ENCODE results near the gene MYBBP1A.
A peak's percentile ranks its signal among the peaks of the same experiment; 100 is the strongest.

Gene MYBBP1A

GRCh38 chr17:4562015-4562969, 7.1 kb upstream of the MYBBP1A start:
- TF ChIP-seq FOXM1 (IDR thresholded peaks at IDR 0.05; ENCODE audit: borderline replicate concordance, low read depth): no peak
- no peak for TF ChIP-seq ZBTB7A (IDR thresholded peaks at IDR 0.05; ENCODE audit: low read depth)
- TF ChIP-seq TAF1 (IDR thresholded peaks at IDR 0.05; ENCODE audit: low read depth): no peak
- TF ChIP-seq EP300 (IDR thresholded peaks at IDR 0.05; ENCODE audit: borderline replicate concordance): no peak
- TF ChIP-seq USF1 (IDR thresholded peaks at IDR 0.05): no peak

DNA sequence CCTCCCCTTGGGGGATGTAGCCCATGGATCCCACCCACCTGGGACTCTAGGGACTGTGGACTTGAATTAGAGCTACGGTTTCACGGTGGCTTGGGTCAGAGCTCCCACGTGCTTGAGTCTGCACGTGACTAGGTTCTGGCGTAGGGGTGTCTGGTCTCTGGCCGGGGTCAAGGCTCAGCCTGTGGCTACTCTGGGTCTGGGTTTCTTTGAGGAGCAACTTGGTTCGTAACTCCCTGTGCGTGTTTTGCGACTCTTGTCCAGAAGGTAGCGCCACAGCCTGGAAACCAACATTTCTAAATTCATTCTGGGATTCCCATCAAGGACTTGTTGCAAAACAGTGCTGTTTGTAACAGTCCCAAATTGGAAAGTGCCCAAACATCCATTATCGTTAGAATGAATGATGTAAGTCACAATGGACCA, 5.7 kb upstream of the MYBBP1A start:
- TF ChIP-seq RAD21 (IDR thresholded peaks at IDR 0.05; ENCODE audit: low read depth) (peak; percentile 15; the same call in 1 of the 2 replicates), EGR1 (IDR thresholded peaks at IDR 0.05) (no peak)

- TF ChIP-seq CEBPB (IDR thresholded peaks at IDR 0.05) (no peak), TEAD4 (IDR thresholded peaks at IDR 0.05) (peak; percentile 10; the same call in 1 of the 2 replicates), MAX (IDR thresholded peaks at IDR 0.05) (peak; percentile 43), USF1 (IDR thresholded peaks at IDR 0.05) (no peak), ZBTB7A (IDR thresholded peaks at IDR 0.05; ENCODE audit: low read depth) (no peak), TCF12 (IDR thresholded peaks at IDR 0.05; ENCODE audit: low read depth) (0 out of 2 replicates have a peak, but pooled peaks have one; percentile 27), EP300 (IDR thresholded peaks at IDR 0.05; ENCODE audit: borderline replicate concordance) (no peak), TAF1 (IDR thresholded peaks at IDR 0.05; ENCODE audit: low read depth) (no peak), EGR1 (IDR thresholded peaks at IDR 0.05) (no peak), RAD21 (IDR thresholded peaks at IDR 0.05; ENCODE audit: low read depth) (no peak), NFIC (IDR thresholded peaks at IDR 0.05) (peak; percentile 76), YY1 (IDR thresholded peaks at IDR 0.05; ENCODE audit: low read depth) (no peak), CREB1 (IDR thresholded peaks at IDR 0.05; ENCODE audit: low read depth) (no peak)
- TF ChIP-seq, protein P1, sequence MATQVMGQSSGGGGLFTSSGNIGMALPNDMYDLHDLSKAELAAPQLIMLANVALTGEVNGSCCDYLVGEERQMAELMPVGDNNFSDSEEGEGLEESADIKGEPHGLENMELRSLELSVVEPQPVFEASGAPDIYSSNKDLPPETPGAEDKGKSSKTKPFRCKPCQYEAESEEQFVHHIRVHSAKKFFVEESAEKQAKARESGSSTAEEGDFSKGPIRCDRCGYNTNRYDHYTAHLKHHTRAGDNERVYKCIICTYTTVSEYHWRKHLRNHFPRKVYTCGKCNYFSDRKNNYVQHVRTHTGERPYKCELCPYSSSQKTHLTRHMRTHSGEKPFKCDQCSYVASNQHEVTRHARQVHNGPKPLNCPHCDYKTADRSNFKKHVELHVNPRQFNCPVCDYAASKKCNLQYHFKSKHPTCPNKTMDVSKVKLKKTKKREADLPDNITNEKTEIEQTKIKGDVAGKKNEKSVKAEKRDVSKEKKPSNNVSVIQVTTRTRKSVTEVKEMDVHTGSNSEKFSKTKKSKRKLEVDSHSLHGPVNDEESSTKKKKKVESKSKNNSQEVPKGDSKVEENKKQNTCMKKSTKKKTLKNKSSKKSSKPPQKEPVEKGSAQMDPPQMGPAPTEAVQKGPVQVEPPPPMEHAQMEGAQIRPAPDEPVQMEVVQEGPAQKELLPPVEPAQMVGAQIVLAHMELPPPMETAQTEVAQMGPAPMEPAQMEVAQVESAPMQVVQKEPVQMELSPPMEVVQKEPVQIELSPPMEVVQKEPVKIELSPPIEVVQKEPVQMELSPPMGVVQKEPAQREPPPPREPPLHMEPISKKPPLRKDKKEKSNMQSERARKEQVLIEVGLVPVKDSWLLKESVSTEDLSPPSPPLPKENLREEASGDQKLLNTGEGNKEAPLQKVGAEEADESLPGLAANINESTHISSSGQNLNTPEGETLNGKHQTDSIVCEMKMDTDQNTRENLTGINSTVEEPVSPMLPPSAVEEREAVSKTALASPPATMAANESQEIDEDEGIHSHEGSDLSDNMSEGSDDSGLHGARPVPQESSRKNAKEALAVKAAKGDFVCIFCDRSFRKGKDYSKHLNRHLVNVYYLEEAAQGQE (IDR thresholded peaks at IDR 0.05; ENCODE audit: low read depth): no peak
Measured at GRCh38 chr17:4560421-4560820, 5.2 kb upstream of the MYBBP1A start, which contains the start of gene GGT6. Gene GGT6 (minus strand): TSS chr17:4560577. CDS start chr17:4560521, 56 bp downstream.

DNA sequence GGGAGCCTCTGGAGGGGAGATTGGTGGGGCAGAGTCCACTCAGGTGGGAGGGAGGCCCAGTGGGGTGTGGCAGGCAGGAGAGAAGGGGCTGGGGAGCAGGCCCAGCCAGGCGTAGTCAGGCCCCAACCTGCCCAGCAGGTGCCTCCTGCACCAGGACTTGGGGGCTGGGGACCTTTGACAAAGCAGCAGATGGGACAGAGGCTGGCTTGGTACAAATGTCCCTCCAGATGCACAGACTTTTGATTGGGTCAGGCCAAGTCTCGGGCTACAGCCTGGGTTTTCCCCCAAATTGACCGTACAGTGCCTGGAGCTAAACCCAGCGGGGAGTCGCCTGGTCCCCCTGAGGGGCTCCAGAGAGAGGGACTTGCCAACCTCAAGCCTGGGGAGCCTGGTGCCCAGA, 4.8 kb upstream of the MYBBP1A start:
- no peak for TF ChIP-seq NFIC (IDR thresholded peaks at IDR 0.05)
- TF ChIP-seq, protein P1 (IDR thresholded peaks at IDR 0.05; ENCODE audit: low read depth): no peak
- TF ChIP-seq TAF1 (IDR thresholded peaks at IDR 0.05; ENCODE audit: low read depth): no peak
- no peak for TF ChIP-seq TEAD4 (IDR thresholded peaks at IDR 0.05)
- no peak; the same call in 1 of the 2 replicates for TF ChIP-seq MAX (IDR thresholded peaks at IDR 0.05)
- TF ChIP-seq RAD21 (IDR thresholded peaks at IDR 0.05; ENCODE audit: low read depth): no peak
- TF ChIP-seq EGR1 (IDR thresholded peaks at IDR 0.05): no peak
- no peak for TF ChIP-seq FOXM1 (IDR thresholded peaks at IDR 0.05; ENCODE audit: borderline replicate concordance, low read depth)
- no peak for TF ChIP-seq EP300 (IDR thresholded peaks at IDR 0.05; ENCODE audit: borderline replicate concordance)
- TF ChIP-seq TCF12 (IDR thresholded peaks at IDR 0.05; ENCODE audit: low read depth): no peak
- no peak for TF ChIP-seq CEBPB (IDR thresholded peaks at IDR 0.05)
- no peak for TF ChIP-seq YY1 (IDR thresholded peaks at IDR 0.05; ENCODE audit: low read depth)
- no peak for TF ChIP-seq ZBTB7A (IDR thresholded peaks at IDR 0.05; ENCODE audit: low read depth)
- TF ChIP-seq CREB1 (IDR thresholded peaks at IDR 0.05; ENCODE audit: low read depth): no peak
- TF ChIP-seq USF1 (IDR thresholded peaks at IDR 0.05): no peak

GRCh38 chr17:4559139-4559791, 4.1 kb upstream of the MYBBP1A start:
- TF ChIP-seq CEBPB (IDR thresholded peaks at IDR 0.05) (no peak), MAX (IDR thresholded peaks at IDR 0.05) (no peak), CREB1 (IDR thresholded peaks at IDR 0.05; ENCODE audit: low read depth) (no peak), YY1 (IDR thresholded peaks at IDR 0.05; ENCODE audit: low read depth) (no peak), FOXM1 (IDR thresholded peaks at IDR 0.05; ENCODE audit: borderline replicate concordance, low read depth) (no peak), TEAD4 (IDR thresholded peaks at IDR 0.05) (no peak), ZBTB7A (IDR thresholded peaks at IDR 0.05; ENCODE audit: low read depth) (no peak), EP300 (IDR thresholded peaks at IDR 0.05; ENCODE audit: borderline replicate concordance) (no peak), EGR1 (IDR thresholded peaks at IDR 0.05) (no peak), NFIC (IDR thresholded peaks at IDR 0.05) (no peak), TCF12 (IDR thresholded peaks at IDR 0.05; ENCODE audit: low read depth) (no peak), USF1 (IDR thresholded peaks at IDR 0.05) (no peak), RAD21 (IDR thresholded peaks at IDR 0.05; ENCODE audit: low read depth) (no peak), TAF1 (IDR thresholded peaks at IDR 0.05; ENCODE audit: low read depth) (no peak)
- TF ChIP-seq, protein P1 (IDR thresholded peaks at IDR 0.05; ENCODE audit: low read depth): no peak

Data from Ishikawa (cell line).